ENCODE results near the gene DPH3. TPM values are rescaled to one million over a fixed set of nuclear protein-coding genes. Genes with fewer than 3 reads are reported as not detected.

The DPH3 gene
- total and polyA plus RNA-seq, 9 of the 15 experiments (the other 6 are each of a cell fraction or from before 2014, with no cell fraction given), result 15.9 to 131 (median 38.7) TPM

- peak; percentile 63 for TF ChIP-seq ARID4B (CRISPR knock-in tag; IDR thresholded peaks at IDR 0.05)
- TF ChIP-seq GABPB1 (CRISPR knock-in tag; IDR thresholded peaks at IDR 0.05), result peak; percentile 100
- TF ChIP-seq RB1 (IDR thresholded peaks at IDR 0.05; ENCODE audit: low read depth), result peak; percentile 86
- 0 out of 2 replicates have a peak, but pooled peaks have one; percentile 45 for TF ChIP-seq THAP12 (CRISPR knock-in tag; IDR thresholded peaks at IDR 0.05)
- TF ChIP-seq CCAR2 (IDR thresholded peaks at IDR 0.05; ENCODE audit: low read depth, low read length), result no peak
- TF ChIP-seq SNAPC5 (CRISPR knock-in tag; IDR thresholded peaks at IDR 0.05), result no peak
- no peak for TF ChIP-seq LEF1 (IDR thresholded peaks at IDR 0.05)
- TF ChIP-seq RFX5 (IDR thresholded peaks at IDR 0.05; ENCODE audit: low read depth, low read length), result peak; percentile 80
- no peak for TF ChIP-seq MECOM (CRISPR knock-in tag; IDR thresholded peaks at IDR 0.05)
- TF ChIP-seq RBM25 (IDR thresholded peaks at IDR 0.05; ENCODE audit: low read depth, low read length, severe bottlenecking), result no peak
- TF ChIP-seq ZBTB33 (CRISPR knock-in tag; IDR thresholded peaks at IDR 0.05), result no peak
- TF ChIP-seq TEAD2 (tag; IDR thresholded peaks at IDR 0.05), result no peak
- no peak for TF ChIP-seq ELK3 (CRISPR knock-in tag; IDR thresholded peaks at IDR 0.05)
- TF ChIP-seq ZNF124 (CRISPR knock-in tag; IDR thresholded peaks at IDR 0.05), result no peak
- no peak for TF ChIP-seq ZNF280B (CRISPR knock-in tag; IDR thresholded peaks at IDR 0.05)
Observed at GRCh38 chr3:16264708-16265454, at the start of gene DPH3, which contains the start of gene OXNAD1 (continued).

Measured in K562 (cell line).